SKM-1 treated with dmso at 0.1 percent for 144 hours (cell line): Measurements from ENCODE around the gene PSKH1.
"Not testable (repeated sequence)": the region's sequence is repeated elsewhere in the genome, so short reads cannot be mapped to it uniquely, and the experiment has no call there.

Experiments used
- DNase-seq: peaks from one replicate; lab custom pipeline; 2025; ENCODE audit not compliant: unreplicated experiment; lab: John Stamatoyannopoulos, UW

PSKH1 gene

DNA sequence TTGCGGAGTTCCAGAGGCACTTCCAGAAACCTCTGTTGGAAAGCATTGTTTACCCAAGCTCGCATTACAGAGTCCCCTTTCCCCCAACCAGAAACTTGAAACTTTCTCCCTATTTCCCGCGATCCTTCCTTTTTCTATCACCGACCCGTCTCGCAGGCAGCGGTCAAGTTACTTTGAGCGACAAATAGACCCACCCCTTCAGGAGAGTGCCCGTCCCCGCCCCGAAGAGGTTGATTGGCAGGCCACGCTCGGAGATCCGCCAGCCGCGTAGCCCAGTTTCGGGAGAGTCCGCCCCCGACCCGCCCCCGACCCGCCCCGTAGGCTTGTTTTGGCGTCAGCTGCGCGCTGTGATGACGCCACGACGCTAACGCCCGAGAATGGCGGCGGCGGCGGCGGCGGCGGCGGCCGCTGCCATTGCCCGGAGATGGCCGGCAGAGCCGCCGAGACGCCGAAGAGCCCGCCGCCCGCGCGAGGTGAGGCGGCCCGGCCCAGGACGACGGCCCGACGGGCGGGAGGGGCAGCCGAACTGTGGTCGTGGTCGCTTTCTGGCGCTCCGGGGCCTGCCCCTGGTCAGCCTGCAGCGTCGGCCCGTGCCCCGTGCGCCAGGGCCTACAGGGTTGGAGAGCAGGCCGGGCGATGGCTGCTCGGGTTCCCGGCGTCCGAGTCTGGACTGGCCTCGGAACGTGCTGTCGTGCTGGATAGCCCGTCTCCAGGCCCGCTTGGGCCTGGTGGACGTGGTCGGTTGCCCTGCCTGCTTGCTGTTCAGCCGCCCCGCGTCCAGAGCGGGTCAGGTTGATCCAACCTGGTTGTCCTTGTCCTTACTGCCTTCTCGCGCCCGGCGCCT is at the start of gene PSKH1:
TSS of gene PSKH1 (plus strand) at position 356 of the 844 bp plus-strand sequence. CDS start 15,496 bp downstream, outside the sequence.
- peak; percentile 91 for DNase-seq

DNA sequence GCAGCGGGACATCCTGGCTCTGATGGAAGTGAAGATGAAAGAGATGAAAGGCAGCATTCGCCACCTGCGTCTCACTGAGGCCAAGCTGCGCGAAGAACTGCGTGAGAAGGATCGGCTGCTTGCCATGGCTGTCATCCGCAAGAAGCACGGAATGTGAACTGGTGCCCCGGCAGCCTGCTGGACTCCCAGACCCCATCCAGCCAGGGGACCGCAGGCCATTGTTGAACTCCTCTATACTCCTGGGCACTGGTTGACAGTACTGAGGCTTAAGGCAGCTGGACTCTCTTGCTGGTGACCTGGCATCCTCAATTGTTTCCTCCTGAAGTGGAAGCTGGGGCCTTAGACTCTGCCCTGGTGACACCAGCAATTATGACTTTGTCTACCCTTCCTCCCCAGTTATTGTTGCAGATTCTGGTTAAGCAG is 49.7 kb upstream of the PSKH1 start:
- DNase-seq, result no peak

DNA sequence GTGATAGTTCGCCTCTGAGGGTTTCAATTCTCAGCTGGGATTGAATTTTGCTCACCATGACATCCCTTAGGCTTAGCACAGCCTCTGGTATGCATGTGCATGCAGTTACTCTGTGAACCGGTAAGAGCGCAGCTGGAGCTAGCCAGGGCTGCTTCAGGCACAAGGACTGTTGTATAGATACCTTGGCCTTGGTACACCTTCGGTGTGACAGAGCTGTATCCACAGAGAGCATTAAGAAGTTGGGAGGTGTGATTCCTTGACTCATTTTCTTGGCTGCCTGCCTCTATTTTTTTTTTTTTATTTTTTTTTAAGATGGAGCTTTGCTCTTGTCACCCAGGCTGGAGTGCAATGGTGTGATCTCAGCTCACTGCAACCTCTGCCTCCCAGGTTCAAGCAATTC is 48.6 kb upstream of the PSKH1 start:
- no peak for DNase-seq

DNA sequence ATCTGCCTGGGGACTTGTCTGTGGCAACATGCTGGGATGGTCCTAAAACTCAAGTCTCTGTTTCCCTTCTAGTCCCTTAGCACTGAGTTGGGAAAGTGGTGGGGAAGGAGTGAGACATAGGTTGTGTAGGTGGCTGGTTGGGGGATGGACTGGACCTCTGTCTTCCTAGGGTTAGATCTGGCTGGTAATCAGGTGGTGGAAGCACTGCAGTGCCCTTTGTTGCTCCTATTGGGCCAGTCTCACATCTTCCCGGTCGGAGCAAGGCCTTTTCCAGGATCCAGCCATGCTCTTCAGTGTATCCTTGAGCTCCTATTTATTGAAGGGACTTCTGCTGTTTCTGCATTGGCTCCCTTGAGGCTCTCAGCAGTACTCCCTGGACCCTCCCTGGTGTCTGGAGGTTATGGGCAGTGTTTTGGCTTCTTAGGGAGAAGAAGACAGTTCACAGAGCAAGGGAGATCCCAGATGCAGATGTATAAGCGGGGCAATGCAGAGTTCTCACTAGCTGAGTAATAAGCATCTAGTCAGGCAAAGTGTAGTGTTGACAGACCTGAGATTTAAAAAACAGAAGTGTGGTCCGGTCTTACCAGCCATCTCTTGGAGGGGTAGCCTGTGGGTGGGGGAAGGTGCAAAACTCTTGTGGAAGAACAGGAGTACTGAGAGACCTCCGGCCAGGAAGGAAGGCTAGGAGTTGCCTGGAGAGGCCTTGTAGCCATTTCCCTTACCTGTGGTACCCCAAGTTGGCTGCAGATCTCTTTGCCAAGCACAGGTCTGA is 47.6 kb upstream of the PSKH1 start:
- DNase-seq, result no peak

DNA sequence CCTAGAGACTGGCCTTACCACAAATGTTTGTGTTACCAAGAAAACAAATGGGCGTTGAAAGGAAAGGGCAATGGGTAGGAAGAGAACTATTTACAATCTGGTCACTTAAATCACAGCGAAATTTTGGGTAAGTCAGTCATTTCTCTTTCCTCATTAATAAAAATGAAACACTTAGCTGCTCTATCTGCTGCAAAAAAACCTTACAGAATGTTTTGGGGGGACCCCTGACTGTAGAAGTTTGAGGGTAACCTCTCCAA is 47.1 kb upstream of the PSKH1 start:
- DNase-seq, result no peak

DNA sequence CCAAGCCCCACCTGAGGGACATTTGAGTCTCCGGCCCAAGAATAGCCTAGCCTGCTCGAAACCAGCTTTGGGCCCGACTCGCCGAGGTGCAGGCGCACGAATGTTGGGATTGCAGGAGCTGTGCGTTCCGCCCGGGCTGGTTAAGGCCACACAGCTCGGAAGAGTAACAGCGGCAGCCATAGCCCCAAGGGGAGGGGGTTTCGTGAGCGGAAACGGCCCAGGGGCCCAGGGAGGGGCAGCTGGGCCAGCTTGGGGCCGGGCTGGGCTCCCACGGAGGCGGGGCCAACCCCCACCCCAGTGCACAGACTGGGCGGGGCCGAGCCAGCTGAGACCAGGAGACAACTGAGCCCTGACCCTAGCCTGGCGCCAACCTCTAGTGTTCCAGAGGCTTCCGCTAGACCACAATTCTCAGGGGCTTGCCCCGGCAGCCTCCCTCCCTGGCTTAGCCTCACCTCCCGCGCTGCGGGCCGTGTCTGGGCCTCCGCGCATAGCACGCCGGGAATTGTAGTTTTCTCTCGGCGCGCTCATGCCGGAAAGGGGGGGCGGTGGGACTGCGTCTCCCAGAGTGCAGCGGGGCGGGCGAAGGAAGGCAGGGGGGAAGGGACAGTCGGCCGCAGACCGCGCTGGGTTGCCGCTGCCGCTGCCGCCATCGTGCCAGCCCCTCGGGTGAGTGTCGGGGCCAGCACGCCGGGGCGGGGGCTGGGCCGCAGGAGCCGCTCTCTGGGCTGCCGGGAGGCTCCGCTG is 46.6 kb upstream of the PSKH1 start, which contains the start of gene NUTF2:
TSS of gene NUTF2 (plus strand) at position 614 of the 744 bp plus-strand sequence. CDS start 18,198 bp downstream, outside the sequence.
- DNase-seq, result peak; percentile 92

DNA sequence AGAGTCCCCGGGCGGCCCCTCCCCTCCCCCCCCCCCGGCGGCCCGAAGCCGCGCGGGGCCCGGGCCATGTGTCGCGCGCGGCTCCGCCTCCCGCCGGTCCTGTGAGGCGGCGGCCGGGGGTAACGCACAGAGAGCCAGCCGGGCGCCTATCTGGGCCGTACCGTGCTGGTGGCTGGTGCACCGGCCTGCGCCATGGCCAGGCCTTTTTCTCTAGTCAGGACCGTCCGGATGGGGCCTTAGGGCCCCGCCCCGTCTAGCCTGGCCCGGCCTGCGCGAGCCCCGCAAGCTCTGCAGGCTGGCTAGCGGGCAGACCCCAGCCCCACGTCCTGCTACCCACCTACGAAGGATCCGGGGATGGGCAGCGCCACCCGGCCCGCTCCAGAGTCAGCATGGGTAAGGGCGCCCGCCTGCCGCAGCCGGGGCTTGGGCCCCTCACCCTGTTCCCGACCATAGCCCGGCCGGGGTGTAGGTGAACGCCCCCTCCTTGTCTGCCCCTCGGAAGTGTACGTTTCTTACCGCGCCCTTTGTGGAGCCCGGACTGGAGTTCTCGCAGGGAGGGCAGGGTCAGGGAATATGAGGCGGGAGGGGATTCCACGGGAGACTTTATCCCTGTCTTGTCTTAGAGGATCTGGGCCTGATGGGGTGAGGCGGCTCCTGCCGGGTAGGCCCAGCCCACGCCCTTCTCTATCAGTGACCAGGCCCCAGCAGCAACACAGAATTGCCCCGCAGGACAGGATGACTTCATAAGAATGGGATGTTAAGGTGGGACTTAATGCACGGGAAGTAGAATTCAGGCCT is 45.8 kb upstream of the PSKH1 start, which contains the start of gene CENPT:
TSS of gene CENPT (minus strand) at position 630 of the 798 bp plus-strand sequence. CDS start 13,834 bp downstream, outside the sequence.
- DNase-seq, result peak; percentile 59

DNA sequence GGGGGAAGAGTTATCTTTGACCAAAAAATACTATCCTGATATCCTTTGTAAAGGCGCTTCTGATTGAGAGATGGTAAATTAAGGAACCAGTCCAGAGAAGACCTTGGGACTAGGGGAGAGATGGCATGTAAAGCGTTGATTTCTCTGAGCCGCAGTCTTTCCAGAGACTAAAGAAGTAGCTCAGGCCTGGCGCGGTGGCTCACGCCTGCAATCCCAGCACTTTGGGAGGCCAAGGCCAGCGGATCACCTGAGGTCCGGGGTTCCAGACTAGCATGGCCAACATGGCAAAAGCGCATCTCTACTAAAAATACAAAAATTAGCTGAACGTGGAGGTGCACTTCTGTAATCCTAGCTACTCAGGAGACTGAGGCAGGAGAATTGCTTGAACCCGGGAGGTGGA is 44.9 kb upstream of the PSKH1 start:
- no peak for DNase-seq

DNA sequence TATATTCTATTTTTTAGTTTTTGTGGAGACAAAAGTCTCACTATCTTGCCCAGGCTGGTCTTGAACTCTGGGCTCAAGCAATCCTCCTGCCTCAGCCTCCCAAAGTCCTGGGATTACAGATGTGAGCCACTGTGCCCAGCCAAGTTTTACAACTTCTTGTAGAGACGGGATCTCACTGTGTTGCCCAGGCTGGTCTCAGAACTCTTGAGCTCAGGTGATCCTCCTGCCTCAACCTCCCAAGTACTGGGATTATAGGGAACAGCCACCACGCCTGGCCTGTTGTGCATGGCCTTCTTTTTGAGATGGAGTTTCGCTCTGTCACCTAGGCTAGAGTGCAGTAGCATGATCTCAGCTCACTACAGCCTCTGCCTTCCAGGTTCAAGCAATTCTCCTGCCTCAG is 39.4 kb upstream of the PSKH1 start:
- DNase-seq, result no peak

DNA sequence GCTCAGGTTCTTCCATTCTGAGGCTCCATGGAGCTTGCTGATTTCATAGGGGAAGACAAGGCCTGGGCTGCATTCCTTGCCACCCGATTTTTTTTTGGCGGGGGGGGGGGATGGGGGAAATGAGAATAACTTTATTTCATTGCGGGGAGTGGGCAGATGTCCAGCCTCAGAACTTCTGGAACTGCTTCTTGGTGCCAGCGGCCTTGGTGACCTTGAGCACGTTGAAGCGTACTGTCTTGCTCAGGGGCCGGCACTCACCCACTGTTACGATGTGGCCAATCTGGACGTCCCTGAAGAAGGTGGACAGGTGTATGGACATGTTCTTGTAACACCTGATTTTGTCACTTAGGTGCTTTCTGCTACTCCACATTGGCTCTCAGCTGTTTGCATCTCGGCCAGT is 37.3 kb upstream of the PSKH1 start:
- no peak for DNase-seq

DNA sequence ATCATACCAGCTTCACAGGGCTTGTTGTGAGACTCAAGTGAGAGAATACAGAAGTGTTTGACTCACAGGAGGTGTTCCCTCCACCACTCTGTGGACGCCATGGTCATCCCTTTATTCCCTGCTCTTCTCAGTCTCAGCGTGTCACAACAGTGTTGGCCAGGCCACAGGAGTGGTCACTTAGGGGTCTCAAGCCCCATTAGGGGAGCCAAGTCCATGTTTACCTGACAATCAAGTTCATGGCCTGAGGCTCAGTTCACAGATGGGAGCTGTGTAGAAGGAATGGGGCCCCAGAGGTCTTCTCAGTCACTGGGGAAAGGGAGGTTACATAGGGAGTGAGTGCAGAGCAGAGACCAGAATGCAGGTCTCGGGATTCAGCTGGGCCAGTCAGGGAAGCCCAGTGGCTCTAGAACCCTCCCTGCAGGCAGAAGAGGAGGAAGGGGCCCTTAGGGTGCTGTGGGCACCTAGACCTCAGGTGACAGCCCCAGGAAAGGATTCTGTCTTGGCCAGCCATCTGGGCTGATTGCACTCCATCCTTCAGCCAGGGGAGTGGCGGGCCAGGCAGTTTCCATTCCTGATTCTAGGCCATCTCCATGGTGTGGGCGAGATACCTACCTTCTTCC is 36.0 kb upstream of the PSKH1 start:
- DNase-seq, result no peak

DNA sequence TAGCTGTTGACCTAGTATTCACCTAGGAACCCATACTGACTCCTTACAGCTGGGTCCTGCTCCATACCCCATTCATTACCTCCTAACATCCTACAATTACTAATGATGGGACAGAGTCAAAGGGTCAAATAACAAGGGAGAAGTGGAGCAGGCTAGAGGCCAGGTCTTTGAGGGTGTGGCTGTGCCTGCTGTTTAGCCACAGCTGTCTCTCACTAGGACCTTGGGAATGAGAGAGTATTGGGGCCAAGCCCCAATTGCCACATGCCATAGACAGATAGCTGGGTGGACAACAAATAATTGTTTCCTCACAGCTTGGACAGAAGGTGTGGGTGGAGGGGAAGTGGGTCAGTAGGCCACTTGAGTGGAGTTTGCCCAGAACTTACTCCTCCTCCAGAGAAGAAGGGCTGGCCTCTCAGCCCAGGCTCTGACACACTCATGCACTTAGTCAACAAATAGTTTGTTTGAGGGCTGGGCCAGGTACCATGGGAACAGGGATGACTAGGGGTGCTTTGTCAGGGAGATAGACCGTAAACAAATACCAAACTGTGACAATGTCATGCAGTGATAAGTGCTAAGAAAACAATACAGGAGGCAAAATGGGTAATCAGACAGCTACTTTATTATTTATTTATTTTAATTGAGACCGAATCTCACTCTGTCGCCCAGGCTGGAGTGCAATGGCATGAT is 35.4 kb upstream of the PSKH1 start:
- DNase-seq, result no peak

DNA sequence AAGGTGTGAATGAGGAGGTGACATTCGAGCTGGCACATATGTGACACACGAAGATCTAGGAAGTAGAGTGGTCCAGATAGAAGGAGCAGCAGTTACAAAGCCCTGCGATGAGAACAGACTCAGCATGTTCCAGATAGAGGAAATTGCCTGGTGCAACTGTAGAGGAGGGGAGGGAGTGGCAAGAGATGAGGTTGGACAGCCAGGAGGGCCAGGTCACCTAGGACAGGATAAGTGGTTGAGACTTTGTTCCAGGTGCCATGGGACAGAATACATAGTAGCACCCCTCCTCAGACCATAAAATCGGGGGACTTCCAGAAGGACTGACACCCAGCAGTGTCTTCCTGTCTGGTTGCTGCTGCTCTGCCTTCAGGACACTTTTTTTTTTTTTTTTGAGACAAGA is 34.6 kb upstream of the PSKH1 start:
- no peak for DNase-seq

DNA sequence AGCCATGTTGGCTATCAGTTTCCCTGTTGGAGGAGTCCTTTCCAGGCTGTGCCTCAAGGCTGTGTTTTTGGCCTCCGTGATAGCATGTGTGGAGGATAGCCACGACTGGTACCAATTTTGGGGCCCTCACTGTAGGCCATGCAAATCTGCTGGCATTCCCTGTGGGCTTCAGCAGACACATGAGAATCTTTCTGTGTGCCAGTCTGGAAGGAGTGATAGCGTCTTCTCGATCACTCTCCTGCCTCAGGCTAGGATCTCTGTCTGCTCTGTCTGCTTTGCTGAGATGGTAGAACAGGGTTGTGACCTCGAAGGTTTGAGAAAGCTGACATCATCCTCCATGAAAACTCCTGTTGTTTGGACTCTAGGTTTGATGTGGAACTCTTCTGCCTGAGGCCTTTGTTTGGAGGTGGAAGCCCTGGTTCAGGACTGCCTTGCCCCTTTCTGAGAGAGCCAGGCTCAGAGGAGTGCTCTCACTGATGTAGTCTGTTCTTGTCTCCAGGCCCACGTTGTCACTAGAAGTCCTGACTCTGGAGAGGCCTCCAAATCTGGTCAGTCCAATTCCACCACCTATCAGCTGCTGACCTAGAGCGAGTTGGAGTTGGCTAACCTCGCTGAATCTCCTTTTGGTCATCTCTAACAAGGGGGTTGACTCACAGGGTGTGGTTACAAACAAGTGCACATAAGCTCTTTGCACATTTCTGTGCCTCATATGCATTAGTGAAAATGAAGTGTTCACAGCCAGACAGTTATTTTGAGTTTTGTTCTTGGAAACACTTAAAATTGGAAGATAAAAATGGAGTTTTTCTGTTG is 32.3 kb upstream of the PSKH1 start:
- no peak for DNase-seq

DNA sequence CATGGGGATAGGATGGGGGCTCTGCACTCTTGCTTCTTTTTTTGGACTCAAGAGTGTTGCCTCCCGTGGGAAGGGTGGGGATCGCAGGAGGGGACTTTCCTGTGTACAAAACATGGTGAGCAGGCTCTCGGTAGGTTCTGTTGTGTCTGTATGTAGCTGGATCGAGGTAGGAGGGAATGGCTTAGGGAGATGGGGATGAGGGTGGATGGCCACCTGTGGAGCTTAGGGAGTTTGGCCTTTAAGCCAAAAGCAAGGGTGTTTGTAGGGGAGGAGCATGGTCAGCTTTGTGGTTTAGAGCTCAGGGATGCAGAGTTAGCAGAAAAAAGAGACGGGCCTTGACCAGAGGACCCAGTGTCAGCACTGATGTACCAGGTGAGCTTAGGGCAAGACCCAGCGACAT is 31.2 kb upstream of the PSKH1 start:
- no peak for DNase-seq

DNA sequence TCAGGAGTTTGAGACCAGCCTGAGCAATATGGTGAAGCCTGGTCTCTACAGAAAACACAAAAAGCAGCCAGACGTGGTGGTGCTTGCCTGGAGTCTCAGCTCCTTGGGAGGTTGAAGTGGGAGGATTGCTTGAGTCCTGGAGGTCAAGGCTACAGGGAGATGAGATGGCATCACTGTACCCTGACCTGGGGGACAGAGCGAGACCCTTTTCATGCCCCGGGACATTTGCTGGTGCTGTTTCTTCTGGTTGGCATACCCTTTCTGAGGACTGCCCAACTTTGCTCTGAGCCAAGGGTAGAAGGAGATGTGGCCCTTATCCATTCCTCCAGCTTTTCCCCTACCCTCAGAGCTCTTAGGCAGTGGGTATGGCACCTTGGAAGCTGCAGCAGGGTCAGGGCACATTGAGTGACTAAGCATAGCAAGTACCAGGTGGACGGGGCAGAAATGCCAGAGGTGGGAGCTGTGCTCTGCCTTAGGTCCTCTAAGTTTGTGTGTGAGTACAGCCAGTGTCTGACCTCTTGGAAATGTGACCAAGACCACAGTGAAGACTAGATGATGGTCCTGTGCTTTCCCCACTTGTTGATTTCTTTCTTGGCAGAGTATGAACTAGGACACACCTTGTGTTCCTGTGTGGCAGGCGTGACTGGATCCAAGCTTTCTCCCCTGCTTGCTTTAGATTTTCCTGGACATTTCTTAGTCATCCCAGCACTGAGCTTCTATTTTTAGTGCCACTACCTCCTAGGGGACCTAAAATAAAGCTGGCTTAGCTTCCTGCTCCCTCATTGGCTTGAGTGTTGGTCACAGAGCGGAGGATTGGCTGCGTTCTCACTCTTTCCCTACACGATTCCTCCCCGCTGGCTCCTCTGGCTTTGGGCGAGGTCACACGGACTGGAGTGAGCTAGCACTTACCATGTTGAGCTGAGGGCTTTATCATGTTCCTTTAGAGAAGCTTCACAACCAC is 30.2 kb upstream of the PSKH1 start:
- no peak for DNase-seq

DNA sequence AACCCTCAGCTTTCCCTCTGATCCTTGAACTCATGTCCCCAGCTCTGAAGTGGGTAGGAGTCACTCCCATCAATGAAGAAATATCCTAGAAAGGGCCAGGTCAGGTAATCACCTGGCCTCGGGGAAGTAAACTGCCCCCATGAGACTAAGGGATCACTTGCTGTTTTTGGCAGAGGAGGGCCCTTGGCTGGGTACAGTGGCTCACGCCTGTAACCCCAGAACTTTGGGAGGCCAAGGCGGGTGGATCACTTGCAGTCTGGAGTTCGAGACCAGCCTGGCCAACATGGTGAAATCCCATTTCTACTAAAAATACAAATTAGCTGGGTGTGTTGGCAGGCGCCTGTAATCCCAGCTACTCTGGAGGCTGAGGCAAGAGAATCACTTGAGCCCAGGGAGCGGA is 29.0 kb upstream of the PSKH1 start:
- DNase-seq, result not testable (repeated sequence)

DNA sequence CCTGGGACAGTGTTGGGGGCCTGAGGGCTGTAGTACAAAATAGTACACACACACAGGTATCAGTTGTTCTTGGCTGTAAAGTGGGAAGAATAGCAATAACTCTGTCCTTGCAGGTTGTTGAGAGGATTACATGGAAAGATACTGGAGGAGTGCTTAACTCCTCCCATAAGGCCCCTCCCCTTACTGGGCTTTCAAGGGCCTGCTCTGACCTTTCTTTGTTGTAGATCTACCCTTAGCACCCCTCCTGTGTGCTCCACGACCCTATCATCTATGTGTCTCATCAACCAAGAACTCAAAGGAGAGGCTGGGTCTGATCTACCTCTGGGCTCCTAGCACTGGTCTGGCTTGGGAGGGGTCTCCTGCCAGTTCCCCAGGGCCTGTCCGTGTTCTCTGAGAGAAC is 28.5 kb upstream of the PSKH1 start:
- no peak for DNase-seq
